HG02642 (cell line): ENCODE measurements around the gene PPP3CA.
"Not testable (repeated sequence)": the region's sequence is repeated elsewhere in the genome, so short reads cannot be mapped to it uniquely, and the experiment has no call there.

Source experiments
- ATAC-seq: cut with Tn5 transposase; IDR thresholded peaks from one replicate; pipeline ENCODE4 v1.9.1; 2021; ENCODE audit warnings: mild to moderate bottlenecking; ENCODE audit not compliant: unreplicated experiment, poor library complexity

Gene PPP3CA

DNA sequence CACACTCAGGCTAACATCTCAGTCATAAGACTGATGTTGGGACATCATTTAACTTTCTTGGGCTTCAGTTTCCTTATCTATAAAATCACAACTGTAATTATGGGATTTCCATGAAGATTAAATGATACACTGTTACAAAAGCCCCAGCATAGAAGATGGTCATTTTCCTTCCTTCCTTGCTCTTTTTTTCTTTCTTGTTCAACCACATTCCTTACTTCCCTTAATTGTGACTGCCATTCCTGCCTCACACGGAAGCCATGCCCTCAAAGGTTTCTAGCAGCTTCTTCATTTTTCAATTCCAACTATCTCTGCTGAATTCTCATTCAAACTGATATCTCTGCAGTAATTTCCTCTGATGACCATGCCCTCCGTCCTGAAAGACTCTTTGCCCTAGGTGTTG, 311.8 kb downstream of the PPP3CA start:
- no peak for ATAC-seq

DNA sequence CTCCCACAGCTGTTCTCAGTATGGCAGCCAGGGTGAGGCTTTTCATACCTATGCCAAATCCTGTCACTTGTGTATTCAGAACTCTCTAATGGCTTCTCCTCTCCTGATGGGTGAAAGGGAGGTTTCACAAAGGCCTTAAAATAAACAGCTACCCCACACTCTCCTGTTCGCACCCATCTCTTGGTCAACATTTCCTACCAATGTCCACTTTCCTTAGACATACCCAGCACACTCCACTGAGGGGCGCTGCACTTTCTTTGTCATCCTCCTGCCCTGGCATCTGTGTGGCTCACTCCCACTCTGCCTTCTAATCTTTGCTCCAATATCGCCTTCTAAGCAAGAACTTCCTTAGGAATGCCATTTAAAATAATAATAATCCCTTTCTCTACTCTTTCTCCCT, 313.3 kb downstream of the PPP3CA start:
- ATAC-seq: no peak

DNA sequence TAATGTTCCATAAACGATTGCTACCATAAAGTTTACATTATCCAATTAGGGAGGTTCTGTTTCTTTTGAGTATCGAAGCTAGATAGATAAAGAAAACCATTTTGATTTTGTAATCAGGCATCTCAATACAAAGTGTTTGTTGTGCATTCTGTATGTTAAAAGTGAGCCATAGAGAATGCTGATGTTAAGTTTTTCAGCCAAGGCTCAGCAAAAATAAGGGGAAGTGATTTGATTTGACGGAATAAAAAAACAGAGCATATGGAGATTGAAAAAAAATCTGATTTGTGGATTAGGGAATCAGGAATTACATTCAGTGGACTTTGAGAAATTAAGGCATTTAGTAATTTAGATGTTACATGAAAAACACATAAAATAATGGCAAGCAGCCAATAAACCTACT, 314.8 kb downstream of the PPP3CA start:
- no peak for ATAC-seq

DNA sequence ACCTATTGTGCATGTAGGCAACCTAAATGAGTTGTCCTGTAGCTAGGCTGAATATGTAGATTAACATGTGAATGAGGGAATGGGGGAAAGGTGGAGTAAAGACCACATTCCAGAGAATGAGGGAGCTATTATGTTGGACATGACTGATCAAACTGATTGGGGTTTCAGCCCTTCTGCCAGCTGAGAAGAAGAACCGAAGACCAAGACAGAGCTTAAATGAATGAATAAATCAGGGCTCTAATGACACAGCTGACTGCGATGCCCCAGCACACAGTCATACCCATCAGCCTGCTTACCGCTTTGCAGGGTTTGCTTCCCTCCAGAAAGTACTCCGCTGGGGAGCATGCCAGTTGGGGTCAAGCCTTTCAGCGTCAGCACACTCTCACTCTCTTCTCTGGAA, 315.4 kb downstream of the PPP3CA start:
- ATAC-seq: no peak

DNA sequence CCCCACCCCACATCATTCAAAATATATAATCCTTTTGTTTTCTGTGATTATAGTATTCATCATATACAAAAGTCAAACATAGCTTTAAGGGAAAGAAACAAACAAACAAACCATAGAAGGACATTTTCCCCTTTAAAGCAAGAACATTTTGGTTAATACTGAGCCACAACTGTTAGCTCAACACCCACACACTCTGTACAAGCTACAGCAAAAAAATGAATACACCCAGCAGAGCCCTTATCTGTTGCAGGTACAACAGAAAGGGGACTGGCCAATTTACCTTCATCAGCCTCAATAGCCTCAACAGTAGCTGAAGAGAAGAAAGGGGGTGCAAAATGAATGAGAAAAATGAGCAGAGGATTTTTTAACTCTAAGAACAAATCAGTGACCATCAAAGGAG, 318.4 kb downstream of the PPP3CA start:
- ATAC-seq: no peak

DNA sequence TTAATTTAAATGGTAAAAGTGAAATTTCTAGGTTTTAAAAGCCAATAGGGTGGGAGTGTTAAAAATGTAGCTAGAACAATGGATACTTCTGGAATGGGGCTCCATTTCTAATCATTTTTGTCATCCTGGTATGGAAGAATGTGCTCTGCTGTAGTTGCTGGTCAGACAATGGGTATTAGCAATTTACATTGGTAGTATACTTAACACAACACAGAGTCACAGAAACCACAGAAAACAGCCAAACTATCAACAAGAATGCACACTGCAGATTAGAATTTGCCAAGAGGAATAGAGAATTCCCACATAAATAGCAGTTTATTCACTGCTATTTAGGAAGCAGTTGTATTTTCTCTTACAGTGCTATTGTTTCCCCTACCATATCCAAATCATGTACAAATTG, 319.6 kb downstream of the PPP3CA start:
- ATAC-seq: no peak

DNA sequence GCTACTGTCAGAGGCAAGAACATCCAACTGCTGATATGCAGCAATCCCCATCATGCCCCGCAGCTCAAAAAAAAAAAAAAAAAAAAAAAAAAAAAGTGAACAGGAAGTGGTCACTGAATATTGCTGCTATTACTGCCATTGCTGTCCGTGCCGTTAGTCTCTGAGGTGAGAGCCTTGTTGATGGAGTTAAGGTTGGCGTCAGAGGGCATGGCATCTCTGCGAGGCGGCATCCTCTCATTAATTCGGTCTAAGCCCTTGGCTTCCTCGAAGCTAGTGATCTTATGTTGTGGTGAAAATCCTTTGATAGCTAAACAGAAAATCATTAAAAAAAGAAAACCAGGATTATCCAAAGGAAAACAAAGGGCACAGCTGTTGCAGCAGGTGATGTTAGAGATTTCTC, 321.6 kb downstream of the PPP3CA start:
- no peak for ATAC-seq

DNA sequence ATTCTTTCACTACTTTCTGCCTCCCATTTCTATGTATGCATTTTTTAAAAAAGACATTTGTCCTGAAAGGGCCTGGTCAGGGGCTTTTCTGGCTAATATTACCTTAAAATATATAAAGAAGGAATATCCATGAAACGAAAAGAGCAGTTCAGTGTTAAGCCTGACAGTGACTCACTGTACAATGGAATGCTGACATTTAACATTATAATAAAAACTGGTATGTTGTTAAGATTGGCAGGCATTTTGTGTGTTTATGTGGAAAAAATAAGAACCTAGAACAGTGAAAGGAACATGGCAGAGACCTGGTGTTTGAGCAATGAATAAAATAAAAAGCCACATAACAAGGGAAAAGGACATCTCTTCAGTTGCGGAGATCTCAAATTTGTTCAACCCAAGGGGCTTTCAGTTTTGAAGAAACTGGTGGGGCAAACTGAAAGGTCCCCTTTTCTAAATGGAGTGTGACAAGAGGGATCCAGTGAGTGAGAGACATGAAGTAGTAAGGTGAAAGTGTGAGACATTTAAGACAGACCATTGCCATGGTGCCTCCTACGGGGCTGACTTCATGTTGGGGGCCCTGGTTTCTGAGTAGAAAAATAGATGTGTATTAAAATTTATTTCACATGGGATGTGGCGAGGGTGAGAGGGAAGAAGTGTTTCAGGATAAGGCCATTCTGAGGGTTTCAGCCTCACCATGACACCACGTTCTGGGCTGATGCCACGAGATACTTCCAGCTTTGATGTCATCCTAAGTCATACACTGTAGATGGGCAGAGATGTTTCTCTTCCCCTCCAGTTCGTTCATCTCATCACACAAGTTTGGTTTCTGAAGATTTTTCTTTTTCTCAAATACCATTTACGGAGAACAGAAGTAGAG, 324.9 kb downstream of the PPP3CA start:
- ATAC-seq: no peak

DNA sequence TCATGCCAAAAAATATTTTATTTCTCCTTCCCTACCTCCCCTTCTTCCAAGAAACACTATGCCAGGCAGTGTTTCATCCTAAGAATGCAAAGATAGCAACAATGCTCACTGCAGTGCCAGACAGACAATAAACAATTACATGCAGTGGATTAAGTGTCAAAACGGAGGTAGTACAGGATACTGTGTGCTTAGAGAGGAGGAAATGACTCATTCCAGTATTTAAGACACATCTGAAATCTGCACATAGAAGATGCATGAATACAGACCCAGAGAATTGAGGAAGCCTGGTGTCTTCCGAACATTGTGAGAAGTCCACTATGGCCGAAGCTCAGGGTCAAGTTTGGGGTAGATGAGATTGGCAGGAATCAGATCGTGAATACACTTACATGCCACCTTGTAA, 326.4 kb downstream of the PPP3CA start:
- peak; percentile 58 for ATAC-seq

DNA sequence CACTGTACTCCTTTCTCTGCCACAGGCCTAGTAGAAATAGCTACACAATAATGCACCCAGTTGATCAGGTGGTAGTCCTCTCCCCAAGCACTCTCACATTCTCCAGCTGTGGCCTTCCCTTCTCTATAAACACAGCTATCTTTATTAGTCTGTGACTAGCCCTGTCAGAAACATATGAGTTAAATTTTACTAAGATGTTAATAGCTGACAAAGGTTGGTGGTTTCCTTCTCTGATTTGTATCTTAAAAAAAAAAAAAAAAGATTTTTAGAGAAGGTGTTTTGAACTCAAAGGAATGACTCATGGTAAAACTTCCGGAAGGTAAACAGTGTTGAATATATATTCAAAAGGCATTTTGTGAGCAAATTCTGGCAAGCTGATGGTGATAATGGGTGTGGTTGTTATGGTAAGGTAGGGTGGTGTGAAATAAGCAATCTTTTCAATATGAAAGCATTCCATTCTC, 327.4 kb downstream of the PPP3CA start:
- ATAC-seq: peak; percentile 60

DNA sequence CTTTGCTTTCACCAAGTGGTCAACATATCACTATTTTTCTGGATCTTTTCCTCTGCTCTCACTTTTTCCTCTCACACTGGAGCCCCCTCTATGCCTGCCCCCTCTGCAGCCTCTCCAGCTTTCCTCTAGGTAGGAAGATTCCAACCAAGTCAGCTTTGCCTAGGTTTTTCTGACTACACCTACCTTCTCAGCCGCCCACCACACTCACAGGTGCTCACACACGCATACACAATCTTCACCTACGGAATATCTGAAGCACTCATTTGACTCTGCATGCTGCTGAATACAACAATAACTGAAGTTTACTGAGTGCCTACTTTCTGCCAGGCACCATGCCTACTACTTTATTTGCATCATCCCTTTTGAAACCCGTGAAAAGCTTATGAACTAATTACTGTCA, 328.0 kb downstream of the PPP3CA start:
- ATAC-seq: no peak

DNA sequence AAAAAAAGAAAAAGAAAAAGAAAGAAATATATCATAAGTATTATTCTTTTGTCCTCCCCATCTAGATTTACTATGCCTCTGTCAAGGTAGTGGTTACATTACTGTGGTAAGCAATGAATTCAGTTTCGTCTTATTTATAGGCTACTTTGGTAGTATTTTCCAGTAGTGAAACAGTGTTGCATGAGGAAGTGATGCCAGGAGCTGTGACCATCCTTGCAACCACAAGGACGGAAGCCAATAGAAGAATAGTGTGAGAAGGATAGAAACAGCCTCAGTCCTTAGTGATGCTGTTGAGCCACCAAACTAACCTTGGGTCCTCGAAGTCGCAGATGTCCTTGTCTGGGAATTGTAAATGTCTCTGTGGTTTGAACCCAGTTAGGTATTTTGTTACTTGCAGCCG, 328.5 kb downstream of the PPP3CA start:
- ATAC-seq: peak; percentile 69

DNA sequence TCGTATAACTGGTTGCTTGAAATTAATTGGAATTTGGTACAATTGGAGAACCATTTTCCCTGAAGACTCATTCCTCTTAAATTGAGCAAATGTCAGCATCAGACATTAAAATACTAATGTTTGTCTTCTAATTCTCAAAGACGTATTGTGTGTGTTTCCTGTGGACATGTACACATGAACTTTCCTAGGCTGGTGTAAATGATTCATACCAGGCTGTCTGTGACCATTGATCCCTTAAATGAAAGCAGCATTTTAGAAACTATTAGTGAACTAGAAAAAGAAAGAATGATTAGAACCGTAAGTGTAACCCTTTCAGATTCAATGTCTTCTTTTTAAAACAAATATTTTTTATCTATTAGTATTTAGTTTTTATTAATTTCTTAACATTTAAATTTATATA, 332.9 kb downstream of the PPP3CA start:
- ATAC-seq: peak; percentile 38

DNA sequence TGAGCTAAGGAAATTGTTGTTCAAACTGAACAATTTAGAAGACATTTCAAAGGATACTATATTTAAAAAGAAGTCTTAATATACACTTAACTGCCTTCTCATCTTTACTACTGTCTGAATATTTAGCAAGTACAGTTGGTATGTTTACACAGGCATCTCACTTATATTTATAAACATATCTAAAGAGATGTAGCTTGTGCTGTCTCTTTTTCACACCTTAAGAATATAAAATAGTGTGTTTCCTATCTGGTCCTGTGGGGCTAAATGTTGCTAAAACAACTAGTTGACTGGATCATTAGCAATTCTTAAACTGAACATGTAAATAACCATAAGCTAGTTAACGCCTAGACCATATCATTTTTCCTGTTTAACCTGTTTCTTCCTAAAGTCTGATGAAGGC, 336.3 kb downstream of the PPP3CA start:
- ATAC-seq: no peak

DNA sequence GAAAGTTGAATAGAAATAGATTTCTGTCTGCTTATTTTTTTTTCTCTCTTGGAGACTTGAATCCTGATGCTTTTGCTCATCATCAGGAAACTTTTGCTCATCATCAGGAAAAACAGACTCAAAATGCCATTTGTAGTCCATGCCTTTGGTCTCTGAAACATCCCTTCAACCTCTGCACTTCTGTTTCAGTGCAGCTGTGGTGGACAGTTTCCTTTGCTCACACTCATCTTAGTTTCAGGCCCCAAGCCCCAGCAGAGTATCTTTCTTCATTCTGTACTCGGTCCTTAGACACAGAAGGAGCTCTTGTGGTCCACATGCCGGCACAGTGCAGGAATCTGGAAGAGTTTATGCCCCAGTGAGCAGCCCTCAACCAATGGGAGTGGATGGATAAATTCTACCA, 337.9 kb downstream of the PPP3CA start:
- ATAC-seq: peak; percentile 59

DNA sequence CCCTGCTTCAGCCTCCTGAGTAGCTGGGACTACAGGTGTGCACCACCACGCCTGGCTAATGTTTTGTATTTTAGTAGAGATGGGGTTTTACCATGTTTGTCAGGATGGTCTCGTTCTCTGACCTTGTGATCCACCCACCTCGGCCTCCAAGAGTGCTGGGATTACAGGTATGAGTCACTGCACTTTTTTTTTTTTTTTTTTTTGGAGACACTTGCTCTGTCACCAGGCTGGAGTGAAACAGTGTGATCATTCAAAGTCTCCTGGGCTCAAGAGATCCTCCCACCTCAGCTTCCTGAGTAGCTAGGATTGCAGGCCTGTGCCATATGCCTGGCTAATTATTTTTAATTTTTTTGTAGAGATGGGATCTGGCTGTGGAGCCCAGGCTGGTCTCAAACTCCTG, 338.8 kb downstream of the PPP3CA start:
- ATAC-seq: no peak

DNA sequence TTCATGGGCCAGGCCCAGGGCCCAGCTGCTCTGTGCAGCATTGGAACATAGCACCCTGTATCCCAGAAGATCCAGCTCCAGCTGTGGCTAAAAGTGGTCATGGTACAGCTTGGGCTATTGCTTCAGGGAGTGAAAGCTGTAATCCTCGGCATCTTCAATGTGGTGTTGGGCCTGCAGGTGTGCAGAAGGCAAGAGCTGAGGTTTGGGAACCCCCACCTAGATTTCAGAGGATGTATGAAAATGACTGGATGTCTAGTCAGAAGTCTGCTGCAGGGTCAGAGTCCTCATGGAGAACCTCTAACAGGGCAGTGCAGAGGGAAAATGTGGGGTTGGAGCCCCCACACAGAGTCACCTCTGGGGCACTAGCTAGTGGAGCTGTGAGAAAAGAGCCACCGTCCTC, 341.7 kb downstream of the PPP3CA start:
- ATAC-seq: peak; percentile 72

DNA sequence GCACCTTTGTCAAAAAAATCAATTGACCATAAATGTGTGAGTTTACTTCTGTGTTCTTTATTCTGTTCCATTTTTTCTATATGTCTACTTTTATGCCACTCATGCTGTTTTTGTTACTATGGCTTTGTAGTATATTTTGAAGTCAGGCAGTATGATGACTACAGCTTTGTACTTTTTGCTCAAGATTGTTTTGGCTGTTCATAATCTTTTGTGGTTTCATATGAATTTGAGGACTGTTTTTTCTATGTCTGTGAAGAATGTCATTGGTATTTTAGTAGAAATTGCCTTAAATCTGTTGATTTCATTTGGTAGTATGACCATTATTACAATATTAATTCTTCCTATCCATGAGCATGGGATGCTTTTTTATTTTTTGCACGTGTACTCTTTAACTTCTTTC, 346.8 kb downstream of the PPP3CA start:
- ATAC-seq: no peak

DNA sequence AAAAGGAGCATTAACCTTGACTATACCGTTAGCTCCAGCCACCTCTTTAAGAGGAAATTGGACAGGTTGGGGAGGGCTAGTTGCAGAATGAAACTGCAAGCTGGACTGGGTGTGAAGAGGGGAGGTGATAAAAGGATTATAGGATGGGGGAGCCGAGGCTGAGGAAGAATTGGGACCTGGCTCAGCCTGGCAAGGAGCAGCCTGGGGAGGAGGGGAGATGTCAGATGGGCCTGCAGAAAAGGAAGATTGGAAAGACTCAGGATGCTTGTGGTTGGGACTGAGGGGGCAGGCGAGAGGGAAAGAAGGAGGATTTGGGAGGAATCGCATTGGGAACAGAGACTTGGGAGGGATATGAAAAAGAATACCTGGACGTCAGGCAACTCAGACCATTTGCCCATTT, 351.7 kb downstream of the PPP3CA start:
- ATAC-seq: no peak

DNA sequence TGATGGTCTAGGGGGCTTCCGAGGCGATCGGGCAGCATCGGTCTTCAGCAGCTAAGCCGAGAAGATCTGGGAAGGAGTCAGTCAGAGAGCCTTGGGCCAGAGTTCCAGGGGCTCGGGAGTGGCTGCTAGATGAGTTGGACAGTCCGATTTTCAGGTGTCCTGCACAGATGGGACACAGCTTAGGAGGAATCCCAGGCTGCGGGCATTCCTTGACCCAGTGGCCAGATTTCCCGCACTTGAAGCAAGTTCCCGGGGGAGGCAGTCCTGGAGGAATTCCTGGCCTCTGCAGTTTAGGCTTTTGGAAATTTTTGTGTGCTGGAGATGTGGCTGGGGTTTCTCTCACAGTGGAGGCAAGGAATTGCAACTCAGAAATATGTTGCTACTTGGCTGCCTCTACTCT, 352.3 kb downstream of the PPP3CA start:
- not testable (repeated sequence) for ATAC-seq

DNA sequence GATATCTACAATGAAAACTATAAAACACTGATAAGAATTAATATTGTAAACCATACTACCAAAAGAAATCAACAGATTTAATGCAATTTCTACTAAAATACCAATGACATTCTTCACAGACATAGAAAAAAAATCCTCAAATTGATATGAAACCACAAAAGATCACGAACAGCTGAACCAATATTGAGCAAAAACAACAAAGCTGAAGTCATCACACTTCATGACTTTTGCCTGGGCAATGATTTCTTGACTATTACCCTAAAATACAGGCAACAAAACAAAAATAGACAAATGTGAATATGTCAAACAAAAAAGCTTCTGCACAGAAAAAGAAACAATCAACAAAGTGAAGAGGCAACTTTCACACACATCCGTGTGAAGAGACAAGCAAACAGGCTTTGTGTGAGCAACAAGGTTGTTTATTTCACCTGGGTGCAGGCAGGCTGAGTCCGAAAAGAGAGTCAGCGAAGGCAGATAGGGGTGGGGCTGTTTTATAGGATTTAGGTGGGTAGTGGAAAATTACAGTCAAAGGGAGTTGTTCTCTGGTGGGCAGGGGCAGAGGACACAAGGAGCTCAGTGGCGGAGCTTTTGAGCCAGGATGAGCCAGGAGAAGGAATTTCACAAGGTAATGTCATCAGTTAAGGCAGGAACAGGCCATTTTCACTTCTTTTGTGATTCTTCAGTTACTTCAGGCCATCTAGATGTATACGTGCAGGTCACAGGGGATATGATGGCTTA, 355.8 kb downstream of the PPP3CA start:
- ATAC-seq: not testable (repeated sequence)

DNA sequence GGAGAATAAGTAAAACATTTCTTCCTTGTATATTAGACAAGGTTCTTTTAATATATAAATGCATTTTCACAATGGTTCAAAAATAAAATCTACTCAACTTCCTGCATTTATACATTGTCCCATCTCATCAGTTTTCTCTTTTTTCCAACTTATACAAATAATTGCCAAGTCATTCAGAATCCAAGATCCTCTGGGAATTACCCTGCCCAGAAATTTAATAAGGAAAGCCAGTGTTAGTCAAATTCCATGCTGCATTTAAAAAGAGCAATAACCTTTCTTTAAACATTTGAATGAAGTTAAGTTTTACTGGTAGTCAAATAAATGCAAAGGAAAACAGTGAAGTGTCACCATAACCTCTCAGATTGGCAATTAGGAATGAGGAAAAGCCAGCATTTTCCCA, 357.9 kb downstream of the PPP3CA start:
- ATAC-seq: no peak
